Stimulated activated CD4-positive, alpha-beta T cell treated with anti-CD3 and anti-CD28 coated beads, Interleukin-1b, Interleukin-23, amount 100 ng/mL, for 24 hours (primary cell): ENCODE data around the gene CCDC192.
"Not testable (repeated sequence)": the region's sequence is repeated elsewhere in the genome, so short reads cannot be mapped to it uniquely, and the experiment has no call there.

Experiments used
- DNase-seq, 4 experiments: peaks; one replicate each; pipeline ENCODE4 v3.0.0-alpha.2; 2020; ENCODE audit warnings: low read depth in 4 of 4, low spot score in 1 of 4

Gene CCDC192

DNA sequence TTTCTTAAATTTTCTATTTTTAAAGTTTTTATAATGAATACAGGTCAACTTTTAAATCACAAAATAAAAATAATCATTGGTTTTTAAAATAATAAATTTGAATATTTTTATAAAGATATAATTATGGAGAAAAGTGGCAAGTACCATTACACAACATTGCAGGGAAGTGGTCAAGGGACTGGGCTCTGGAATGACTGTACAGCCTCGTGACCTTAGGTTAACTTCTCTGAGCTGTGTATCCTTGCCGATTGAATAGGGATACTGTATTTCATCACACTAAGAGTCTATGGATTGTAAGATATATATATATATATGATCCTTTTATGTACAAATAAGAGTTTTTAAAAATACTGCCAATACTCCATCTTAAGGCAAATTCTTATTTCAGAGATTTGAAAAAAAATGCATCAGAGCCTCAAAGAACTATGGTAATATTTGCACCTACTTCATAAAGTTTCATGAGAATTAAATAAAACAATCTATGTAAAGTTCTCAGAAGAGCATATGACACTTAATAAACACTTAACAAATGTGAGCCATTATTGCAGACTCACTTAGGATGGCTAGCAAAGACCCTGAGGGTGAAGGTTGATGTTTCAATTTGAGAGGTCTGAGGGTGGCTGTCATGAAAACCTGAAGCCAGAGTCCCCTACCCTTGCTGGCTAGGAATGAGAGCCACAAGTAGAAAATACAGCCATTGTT, 136.5 kb downstream of the CCDC192 start:
- DNase-seq: no peak

- no peak for DNase-seq
Measured at GRCh38 chr5:127840198-127840524, 137.0 kb downstream of the CCDC192 start.

DNA sequence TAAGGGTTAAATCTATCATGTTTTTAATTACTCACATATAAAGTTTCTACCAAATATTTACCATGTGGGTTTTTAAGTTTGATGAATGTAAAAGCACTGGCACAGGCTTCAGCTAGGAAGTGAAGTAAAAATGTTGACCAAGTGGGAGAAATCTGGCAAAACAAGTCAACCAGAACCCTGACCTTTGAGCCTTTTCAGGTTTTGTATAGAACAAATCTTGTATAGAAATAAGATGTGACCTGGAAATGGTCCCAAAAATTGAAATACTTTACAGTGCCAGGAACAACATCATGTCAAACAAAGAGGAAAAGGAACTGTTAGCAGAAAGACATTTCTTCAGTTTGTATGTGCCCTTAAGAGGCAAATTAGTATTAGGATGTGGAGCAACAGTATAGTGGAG, 137.6 kb downstream of the CCDC192 start:
- no peak for DNase-seq

- no peak for DNase-seq
Measured at GRCh38 chr5:127844581-127845021, 141.4 kb downstream of the CCDC192 start.

- no peak for DNase-seq
Measured at GRCh38 chr5:127846884-127847283, 143.7 kb downstream of the CCDC192 start.

DNA sequence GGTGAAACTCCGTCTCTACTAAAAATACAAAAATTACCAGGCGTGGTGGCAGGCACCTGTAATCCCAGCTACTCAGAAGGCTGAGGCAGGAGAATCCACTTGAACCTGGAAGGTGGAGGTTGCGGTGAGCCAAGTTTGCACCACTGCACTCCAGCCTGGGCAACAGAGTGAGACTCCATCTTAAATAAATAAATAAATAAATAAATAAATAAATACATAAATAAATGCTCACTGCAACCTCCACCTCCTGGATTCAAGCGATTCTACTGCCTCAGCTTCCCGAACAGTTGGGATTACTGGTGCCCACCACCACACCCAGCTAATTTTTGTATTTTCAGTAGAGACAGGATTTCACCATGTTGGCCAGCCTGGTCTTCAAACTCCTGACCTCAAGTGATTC, 144.4 kb downstream of the CCDC192 start:
- not testable (repeated sequence) for DNase-seq

- no peak for DNase-seq
Measured at GRCh38 chr5:127848098-127848497, 144.9 kb downstream of the CCDC192 start.

DNA sequence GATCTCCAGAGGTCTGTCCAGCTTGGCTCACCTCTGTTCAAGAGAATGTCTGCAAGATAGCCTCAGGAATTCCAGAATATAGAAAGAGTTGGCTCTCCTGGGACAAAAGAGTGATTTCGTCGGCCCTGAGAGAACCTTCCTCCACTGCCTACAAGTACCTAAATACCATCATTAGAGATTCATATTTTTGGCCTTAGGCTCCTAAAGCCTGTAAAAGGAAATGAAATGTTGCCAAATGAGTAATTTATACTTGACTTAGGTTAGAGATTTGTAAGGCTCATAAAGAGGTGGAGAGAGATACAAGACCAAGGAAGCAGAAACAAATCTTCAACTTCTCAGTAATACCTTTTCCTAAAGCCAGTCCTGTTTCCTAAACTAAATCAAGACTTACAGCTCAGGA, 146.2 kb downstream of the CCDC192 start:
- DNase-seq: no peak

DNA sequence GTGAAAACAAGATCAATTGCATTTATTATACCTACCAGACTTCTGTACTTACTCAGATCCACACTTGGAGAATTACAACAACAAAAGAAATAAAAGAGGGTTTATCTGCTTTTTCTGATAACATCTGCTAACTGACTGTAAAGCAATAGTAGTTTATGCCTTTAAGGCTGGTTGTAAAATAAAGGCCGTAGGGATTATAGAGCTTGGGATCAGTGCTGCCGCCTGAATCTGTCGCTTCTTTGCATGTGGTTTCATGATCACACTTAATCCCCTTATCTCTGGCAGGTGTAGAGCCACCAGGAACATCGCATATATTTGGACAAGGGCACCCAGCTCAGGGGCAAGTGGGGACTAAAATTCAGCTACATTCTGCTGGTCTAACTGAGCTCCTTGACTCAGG, 146.7 kb downstream of the CCDC192 start:
- no peak for DNase-seq

- DNase-seq: no peak
Measured at GRCh38 chr5:127851964-127852363, 148.8 kb downstream of the CCDC192 start.

GRCh38 chr5:127854520-127854919, 151.3 kb downstream of the CCDC192 start:
- DNase-seq: no peak

DNA sequence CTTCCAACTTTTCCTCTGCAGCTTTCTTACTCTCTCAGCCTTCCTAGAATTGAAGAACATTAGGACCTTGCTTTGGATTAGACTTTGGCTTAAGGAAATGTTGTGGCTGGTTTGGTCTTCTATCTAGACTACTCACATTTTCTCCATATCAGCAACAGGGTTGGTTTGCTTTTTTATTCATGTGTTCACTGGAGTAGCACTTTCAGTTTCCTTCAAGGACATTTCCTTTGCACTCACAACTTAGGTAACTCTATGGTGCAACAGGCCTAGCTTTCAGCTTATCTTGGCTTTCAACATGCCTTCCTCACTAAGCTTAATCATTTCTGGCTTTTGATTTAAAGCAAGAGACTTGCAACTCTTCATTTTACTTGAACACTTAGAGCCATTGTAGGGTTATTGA, 153.1 kb downstream of the CCDC192 start:
- DNase-seq: no peak

DNA sequence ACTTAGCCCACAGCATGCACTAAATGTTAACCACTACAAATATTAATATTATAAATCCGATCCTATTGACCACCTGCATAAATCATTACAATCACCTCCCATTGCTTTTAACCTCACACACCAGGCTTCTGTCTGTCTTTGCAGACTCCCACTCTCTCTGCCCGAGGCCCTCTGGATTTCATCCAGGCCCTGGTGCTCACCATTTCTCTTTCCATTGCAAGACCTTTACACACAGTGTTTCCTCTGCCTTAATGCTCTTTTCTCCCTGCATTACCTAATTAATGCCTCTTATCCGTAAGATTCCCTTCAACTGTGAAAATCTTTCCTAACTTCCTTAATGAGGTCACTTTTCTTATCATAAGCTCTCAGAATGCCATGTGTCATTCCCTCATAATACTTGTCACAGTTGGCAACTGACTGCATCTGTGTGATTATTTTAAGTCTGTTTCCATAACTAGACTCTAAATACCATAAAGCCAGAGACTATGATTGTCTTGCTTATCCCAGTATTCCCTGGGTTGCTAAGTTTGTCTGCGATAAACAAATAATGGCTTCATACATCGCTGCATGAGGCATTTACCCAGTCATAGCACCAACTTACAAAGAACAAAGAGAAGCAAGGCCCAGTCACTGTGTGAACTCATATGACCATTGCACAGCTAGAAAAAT, 155.1 kb downstream of the CCDC192 start:
- DNase-seq: no peak

- no peak for DNase-seq
Measured at GRCh38 chr5:127860291-127860690, 157.1 kb downstream of the CCDC192 start.

DNA sequence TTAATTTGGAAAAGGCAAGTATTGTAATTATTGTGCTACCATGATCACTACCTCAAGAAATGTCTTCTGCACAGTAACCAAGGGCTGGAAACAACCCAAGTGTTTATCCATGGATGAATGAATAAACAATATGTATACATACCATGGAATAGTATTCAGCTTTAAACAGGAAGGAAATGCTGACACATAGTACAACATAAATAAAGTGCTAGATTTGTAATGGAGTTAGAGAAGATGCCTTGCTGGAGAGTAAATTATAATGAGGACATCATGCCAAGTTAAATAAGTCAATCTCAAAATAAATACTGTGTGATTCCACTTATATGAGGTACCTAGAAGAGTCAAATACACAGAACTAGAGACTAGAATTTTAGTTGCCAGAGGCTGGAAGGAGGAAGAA, 160.0 kb downstream of the CCDC192 start:
- no peak for DNase-seq

GRCh38 chr5:127863610-127864395, 160.6 kb downstream of the CCDC192 start:
- no peak for DNase-seq

DNA sequence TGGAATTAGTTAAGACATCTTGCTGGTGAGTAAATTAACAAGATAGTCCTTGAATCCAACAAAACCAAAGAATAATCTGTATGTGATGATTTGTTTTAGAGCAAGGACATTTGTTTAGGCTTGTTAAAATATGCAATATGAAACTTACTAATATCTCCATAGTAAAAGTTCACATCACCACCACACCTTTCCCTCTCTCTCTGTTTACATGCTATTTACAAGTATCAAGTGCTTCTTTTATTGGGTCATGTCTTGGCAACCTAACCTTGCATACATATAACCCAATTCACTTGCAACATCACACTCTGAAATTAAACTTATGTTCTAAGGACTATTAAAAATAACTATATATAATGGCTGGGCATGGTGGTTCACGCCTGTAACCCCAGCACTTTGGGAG, 161.3 kb downstream of the CCDC192 start:
- DNase-seq: no peak

GRCh38 chr5:127865273-127865672, 162.1 kb downstream of the CCDC192 start:
- no peak for DNase-seq

GRCh38 chr5:127867022-127867783, 164.0 kb downstream of the CCDC192 start:
- no peak for DNase-seq

DNA sequence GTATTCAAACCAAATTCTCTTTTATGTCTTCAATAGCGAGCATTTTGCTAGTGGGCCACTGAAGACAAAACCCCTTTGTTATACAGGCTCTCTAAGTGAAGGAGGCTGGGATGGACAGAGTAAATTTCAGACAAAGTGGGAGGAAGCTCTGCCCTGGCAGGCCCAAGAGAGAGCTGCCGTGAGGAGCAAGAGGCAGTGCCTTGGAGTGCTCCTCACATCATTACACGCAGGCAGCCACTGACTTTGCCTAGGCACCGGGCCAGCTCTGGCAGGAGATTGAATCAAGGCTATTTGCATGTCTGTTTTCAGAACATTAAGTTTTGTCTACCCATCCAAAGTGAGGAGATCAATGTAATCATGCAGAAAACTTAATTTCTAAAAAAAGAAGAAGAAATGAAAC, 167.7 kb downstream of the CCDC192 start:
- no peak for DNase-seq

DNA sequence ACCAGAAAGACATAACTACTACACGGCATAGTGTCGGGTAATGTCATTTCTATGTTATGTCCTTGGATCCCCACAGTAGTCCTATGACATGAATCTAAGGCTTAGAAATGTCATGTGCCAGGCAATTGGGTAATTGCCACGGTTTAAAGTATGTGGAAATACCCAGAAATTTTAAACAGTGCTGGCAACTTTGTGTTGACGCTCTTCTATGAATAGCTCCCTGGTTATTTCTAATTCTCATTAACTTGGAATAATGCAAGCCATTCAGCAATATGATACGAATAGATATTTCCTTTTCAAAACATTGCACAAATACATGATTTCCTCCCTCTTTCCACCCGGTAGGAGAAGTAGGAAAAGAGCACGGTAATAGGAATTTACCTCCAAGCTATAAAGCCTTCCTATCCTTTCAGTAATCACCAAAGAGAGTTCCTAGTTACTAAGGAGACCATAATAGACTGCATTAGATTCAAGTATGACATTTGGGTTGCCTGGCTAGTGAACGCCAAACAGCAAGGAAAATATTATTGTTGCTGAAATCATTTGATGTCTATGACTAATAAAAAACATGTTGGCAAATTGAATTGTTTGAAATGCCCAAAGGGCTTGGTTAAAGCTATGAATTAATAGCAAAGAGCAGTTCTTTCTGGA, 168.4 kb downstream of the CCDC192 start:
- DNase-seq: no peak
